H4 (cell line): ENCODE measurements around the gene RAX. TPM values are rescaled to one million over a fixed set of nuclear protein-coding genes. Genes with fewer than 3 reads are reported as not detected.

Source experiments
- DNase-seq: peaks from one replicate; pipeline ENCODE4 v3.0.0-alpha.2; 2015; ENCODE audit warnings: low spot score
- total RNA-seq: library from RNA; depleted of rRNA; stranded (reverse); fragments of >200 nt; shearing (Covaris generic); gene quantifications from 2 replicates; pipeline ENCODE4 v1.2.3, GENCODE V29; 2014

Gene RAX
- total RNA-seq, 1 experiment from 2014 or later: not detected

DNA sequence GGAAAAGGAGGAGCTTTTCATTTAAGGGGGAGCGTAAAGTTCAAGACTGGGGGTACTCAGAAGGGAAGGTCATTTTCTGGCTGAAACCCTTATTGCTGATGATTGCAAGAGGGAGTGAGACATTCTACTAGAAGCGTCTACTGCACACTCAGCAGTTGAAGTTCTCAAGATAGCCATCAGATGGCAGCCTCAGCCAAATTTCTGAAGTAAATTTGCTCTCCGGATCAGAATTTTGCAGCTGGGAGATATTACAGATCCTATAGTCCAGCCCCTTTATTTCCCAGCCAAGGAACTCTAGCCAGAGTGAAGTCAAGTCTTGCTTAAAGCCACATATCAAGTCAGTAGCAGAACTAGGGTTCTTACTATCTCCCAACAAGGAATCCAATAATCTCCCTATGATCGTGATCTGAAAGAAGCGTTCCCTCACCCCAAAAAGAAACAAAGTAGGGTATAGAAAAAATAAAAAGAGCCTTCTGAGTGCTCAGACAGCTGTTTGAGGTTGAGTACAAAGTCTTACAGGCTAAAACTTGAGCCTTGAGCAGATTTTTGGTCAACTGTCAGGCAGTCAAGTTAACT, 24.0 kb downstream of the RAX start:
- peak; percentile 64 for DNase-seq

DNA sequence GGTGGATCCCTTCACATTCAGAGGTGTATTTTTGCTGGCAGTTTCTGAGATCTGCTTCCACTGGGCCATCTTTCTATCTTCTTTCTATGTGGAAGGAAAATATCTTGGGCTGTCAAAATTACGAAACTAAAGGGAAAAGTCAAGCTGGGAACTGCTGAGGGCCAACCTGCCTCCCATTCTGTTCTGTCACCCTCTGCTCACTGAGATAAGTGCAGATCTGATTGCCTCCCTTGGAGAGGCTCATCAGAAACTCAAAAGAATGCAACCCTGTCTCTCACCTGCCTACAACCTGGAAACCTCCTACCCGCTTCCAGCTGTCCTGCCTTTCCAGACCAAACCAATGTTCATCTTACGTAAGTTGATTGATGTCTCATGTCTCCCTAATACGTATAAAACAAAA, 26.5 kb downstream of the RAX start:
- no peak for DNase-seq

DNA sequence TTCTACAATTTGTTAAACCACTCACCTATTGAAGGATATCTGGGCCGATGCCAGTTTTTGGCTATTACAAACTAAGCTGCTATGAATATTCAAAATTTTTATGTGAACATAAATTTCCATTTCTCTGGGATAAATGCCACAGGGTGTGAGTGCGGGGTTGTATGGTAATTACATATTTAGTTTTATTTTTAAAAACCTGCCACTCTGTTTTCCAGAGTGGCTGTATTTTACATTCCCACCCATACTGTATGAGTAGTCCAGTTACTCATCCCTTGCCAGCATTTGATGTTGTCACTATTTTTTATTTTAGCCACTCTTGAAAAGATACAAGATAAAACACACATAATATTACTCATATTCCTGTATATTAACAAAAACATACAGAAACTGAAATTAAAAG, 30.3 kb downstream of the RAX start:
- no peak for DNase-seq

DNA sequence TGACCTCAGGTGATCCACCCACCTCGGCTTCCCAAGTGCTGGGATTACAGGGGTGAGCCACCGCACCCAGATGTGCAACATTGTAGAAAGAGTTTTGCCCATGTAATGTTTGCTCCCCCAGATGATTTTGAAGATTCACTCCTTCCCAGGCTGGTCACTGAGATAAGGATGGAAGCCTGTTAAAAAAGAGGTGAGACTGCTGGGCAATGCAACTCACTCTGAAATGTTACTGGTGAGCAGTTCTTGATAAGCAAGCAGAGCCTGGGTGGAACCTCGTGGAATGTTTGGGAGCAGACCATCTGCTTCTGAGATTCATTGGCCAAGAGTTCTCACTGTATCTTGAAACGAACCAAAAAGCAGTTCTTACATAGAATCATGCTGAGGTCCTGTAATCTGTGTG, 33.6 kb downstream of the RAX start:
- DNase-seq: no peak

DNA sequence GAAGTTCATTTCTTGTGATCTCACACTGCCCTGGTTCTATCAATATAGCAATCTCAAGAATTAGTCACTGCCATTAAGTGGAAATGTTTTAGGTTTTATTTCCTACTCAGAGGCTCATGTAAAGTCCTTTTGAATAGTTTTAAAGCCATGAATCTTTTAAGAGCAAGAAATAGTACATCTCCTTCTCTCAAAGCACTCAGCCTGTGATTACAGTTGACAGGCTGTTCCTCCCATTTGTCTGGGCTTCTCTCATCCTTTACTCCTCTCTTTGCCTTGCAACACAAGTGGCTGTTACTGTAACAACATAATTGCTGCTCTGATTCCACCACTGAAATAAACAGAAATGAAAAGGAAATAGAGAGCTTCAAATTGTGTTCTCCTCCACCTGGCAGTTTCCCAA, 34.9 kb downstream of the RAX start:
- DNase-seq: no peak

DNA sequence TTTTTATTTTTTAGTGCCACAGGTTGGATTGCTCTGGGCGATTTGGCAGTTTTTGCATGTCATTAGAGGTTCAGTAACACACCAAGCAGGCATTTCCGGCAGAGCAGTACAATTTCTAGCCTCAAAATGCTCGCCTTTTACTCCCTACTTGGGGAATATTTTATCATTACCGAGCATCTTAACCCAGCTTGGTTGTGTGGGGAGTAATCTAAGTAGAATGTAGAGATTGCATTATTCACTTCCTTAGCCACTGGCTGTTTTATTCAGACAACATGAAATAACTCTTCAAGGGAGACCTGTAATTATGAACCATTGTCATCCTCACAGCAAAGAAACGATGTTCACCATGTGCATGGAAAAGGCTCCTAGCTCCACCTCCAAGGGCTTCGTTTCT, 40.2 kb downstream of the RAX start:
- no peak for DNase-seq

DNA sequence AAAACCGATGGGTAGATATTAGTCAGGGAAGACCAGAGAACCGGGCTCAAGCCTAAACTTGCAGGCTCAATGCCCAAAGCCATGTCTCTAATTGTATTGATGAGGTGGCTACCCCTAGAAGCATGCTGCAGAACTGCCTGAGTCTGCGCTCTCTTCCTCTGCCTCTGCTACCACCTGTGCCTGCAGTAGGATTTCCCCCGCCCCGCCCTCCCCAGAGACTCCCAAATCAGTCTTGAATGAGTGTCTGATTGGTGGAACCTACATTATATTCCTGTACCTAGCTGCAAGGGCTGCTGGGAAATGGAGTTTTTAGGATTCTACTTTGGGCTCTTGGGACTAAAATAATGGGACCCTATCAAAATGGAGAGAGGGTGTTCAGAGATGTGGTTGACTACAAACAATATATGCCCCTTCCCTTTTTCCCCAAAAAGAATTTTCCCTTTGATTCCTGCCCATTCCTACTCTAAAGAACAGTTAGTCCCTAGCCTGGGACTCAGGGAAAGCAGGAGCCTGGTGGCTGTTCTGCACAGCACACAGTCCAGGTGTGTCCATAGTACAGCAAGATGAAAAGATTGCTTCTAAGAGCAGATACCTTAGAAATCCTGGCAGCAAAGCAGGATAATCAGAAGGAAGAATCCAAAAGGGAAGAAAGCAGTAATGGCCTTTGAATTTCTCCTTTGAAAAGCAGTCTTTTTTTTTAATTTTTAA, 40.8 kb downstream of the RAX start:
- no peak for DNase-seq

DNA sequence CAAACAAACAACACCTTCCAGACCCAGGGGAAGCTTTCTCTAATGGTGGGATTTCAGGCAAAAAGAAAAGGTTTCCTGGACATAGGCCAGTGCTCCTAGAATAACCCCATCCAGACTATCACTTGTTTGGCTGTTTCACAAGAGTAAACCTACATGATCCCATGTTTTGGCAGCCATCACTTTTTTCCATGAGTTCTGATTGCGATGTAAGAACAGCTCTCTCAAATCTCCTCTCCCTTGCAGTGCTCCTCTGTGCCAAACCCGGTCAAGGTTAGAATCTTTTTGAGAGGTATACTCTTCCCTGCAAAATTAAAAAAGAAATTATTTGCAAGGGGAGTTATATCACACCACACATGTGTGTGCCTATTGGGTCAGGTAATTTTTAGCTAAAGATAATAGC, 41.4 kb downstream of the RAX start:
- DNase-seq: no peak

DNA sequence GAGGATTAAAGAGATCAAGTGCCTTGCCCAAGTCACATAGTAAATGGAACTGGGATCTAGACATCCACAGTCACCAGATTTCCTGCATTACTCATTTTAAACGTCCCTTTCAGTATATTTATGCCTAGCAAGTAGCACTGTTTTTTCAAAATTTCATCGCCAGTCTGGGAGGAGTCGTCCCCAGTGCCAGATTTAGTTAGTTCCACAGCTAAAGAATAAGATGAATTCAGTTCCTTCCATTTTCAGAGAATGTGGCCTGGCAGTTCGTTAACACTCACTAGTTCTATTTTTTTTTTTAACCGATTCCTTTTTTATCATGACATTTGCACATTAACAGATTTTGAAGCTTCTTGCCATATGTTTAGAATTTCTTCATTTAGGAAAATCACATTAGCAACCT, 42.1 kb downstream of the RAX start:
- no peak for DNase-seq

DNA sequence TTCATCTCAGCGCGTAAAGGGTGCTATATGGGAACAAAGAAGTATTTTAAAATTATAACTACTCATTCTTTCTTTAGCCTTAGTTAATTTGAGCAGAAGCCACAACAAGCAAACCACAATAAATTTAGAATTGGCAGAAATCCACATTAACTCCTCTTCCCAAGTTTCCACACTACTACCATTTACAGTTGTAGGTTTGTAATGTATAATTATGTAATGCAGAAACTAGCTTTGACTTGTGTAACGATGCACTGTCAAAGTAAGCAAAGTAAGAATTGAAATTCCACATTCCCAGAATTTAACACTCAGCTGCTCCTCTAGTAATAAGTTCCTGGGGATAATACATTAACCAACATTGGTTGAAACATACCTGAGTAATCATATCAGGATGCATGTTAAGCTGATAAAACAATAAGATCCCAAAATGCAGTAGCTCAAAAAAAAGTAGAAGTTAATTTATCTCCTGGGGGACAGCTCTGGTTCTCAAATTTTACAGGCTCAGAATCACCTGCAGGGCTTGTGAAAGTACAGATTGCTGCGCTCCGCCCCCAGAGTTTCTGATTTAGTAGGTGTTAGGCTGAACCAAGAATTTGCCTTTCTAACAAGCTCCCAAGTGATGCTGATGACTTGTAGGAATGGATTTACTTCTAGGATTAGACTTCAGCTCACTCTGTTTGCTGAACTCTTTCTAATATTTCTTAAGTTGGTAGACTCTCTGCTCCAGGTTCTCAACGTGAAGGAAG, 43.4 kb downstream of the RAX start:
- DNase-seq: no peak

DNA sequence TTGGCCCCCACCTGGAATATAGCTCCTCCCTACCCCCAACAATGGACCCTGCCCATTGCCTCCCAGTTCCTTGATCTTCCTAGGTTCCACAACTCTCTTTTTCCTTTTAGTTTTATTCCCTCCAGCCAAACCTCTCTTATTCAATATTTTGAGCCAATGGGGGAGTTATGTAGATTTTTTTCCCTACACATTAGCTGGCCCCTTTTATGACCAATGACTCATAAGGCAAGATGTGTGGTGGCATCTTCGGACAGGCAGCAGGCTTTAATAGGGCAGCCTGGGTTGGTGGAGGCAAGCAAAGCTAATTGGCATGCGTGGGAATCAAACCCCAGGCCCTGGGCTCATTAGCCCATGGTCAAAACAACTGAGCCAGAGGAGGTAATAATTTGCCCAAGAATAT, 44.1 kb downstream of the RAX start:
- peak; percentile 18 for DNase-seq

DNA sequence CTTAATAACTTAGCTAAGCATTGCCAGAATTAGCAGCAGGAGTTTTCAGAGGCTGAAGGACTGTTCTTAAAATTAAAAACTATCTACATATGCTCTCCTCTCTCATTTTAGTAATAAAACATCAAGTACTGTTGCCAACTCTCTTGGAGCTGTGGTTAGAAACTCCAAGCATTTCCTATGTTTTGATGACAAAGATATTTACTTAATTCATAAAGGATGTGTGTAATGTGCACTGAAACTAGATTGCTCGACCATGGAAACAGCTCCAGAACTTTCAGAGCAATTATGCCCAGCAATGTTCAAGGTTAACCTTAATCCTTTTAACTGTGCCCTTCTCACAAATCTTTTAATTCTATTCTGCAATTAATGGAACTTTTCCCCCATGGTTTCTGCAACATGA, 44.9 kb downstream of the RAX start:
- no peak for DNase-seq

DNA sequence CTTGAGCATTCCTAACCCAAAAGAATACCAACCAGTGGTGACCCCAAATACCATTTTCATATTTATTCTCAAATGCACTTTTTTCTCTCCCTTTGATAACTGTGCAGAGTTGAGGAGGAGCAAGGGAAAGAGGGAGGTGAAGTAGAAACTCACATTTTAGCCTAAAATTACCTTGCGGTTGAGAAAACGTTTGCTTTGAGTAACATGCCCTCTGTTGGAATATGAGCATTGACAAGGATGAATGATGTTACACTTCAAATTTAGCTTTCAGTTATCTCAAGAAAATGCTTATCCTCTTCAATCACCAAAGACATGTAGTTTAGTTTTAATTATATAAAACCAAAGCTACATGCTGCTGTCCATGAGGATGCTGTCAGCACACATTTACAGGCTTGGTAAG, 50.9 kb downstream of the RAX start:
- no peak for DNase-seq

DNA sequence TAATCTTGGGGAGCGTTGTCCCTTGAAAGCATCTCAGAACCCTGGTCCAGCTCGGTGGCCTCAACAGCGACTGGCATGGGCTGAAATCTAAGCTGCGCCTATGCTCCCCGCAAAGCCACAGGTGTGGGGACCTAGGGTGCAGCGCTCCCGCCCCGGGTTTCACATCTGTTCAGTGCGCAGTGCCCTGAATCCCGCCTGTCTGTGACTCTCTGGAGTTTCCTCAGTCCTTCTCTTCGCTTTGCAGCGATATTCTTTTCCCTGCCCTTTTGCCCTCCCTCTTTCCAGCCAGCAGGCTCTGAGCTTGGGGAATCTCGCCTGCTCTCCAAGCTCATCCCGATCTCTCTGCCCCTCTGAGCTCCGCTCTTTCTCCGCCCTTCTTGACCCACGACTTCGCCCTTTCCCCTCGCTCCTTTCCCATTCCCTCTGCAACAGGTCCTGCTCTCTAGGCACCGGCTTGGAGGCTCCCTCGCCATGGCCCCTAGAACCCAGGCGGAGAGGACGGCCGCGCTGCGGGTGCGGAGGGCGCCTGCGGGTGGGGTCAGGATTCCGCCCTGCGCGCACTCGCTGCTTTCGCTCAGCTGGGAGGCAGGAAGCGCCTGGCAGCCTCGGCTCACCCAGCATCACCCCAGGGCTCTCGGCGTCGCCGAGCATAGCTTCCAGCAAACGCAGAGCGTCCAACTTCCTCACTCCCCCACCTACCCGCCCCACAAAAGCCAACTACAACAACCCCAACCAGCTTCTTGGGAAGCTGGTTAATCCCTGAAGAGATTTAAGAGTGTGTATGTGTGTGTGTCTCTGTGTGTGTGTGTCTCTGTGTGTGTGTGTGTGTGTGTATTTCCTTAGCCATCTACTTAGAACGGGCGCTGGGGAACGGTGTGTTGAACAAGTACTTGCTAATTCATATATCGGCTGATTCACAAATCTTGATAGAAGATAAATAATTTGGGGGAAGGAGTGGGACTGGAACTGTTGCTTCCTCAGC, 52.2 kb downstream of the RAX start:
- no peak for DNase-seq

DNA sequence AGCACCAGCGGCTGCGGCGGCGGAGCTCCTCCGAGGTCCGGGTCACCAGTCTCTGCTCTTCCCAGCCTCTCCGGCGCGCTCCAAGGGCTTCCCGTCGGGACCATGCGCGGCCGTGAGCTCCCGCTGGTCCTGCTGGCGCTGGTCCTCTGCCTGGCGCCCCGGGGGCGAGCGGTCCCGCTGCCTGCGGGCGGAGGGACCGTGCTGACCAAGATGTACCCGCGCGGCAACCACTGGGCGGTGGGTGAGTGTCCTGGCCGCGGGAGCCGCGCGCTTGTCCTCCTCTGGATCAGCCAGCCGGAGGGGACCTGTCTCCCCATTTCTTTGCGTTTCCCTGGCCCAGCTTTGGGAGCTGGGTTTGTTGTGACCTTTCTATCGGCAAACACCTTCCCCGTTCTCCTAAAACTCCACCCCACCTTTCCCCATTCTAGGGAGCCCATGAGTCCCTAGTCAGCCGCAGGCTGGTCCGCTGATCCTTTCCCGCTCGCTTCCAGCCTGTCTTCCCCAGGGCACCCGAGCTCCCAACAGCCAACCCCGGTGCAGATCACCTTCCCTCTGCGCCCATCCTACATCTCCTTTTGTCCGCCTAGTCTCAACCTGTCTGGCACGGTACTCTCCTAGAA, 53.0 kb downstream of the RAX start:
- DNase-seq: no peak

DNA sequence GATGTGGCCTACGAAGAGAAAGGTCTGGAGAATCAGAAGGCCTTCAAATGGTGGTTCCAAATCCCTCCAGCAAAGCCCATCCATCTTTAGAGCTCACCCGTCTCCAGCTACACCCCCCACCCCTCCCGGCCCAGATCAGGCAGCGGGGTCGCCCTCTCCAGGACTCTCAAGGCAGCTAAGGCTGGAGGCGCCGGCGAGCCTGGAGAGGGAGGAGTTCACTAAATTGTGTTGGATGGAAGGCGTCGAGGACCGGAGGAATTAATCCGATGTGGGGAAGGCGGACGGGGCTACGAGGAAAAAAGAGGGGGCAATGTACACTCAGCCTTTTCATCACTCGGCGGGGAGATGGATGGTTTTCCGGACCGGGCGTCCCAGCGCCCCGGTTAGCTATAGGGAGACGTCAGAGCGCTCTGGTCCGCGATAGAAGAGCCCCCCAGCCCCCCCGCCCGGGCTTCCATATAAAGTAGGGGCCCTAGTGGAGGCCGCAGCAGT, 53.5 kb downstream of the RAX start, which contains the start of gene GRP:
GRP (plus strand) TSS at position 487 of the 492 bp plus-strand sequence. CDS start 108 bp downstream, outside the sequence.
- no peak for DNase-seq

DNA sequence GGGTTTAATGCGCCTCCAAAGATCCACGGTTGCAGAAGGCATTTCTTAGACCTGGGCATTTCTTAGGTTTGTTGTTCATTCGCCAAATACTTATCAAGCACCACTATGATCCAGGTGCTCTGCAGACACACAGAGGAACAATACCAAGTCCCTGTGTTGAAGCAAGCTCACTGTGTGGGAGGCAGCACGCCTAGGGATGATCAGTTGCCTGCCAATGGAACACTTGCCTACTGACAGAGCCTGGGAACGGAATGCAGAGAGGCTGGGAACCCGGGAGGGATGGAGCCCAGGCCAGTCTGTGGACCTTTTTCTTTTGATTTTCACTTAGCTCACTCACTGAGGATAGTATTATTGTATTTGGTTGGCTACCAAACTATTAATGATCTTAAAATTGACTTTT, 55.2 kb downstream of the RAX start:
- no peak for DNase-seq
